GM23248 (cell line): ENCODE data around the gene KAZN.

Experiments
- EZH2 ChIP-seq: fragments of 200-600 bp; sonication (generic); IDR thresholded peaks from 2 replicates; pipeline ENCODE4 v1.6.1; 2018; ENCODE audit warnings: antibody characterized with exemption, mild to moderate bottlenecking; ENCODE audit not compliant: insufficient read depth, poor library complexity, severe bottlenecking
- EZH2phosphoT487 ChIP-seq: fragments of 200-600 bp; sonication (generic); IDR thresholded peaks from 2 replicates; pipeline ENCODE4 v1.6.1; 2018; ENCODE audit warnings: antibody characterized with exemption, moderate library complexity, mild to moderate bottlenecking, low read depth; ENCODE audit not compliant: insufficient read depth

DNA sequence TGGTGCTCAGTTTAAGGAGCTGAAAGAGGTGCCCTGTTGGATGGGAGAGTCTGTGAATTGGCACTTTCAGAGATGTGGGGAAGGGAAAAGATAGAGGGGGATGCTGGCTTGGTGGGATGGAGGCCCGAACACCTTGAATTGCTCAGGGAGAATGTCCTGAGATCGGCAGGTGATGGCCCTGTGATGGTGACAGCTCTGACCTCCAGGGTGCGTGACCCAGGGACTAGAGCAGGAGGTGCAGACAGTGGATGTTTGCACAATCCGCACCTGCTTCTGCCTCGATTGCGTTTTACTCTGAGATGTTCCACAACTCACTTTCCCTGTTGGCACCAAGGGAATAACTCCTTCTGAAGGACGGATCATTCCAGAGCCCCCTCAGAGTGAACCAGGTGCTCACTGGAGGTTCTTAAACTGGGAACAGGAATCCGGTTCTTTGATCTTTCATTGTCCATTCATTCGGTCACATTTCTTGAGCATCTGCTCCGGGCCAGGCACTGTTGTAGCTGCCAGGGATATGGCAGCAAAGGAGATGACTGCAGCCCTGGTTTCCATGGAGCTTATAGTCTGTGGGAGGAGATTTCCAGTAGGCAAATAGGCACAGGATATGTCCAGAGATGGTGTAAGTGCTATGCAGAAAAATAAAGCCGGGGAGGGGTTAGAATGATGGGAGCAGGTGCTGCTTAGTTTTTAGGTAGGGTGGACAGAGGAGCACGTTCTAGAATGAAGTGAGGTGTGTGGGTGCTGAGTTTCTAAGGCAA is 328.5 kb downstream of the KAZN start:
- TF ChIP-seq EZH2 = no peak
- TF ChIP-seq EZH2phosphoT487 = no peak
